GM23338 (cell line): ENCODE data around the gene TUBB. TPM values are rescaled to one million over a fixed set of nuclear protein-coding genes. Genes with fewer than 3 reads are reported as not detected.

Source experiments
- ATAC-seq: fragments of 200-7000 bp; cut with Tn5 transposase; 3 replicates; pipeline ENCODE4 v1.9.1; 2020
- DNase-seq: peaks from one replicate; pipeline ENCODE4 v3.0.0-alpha.2; 2015; ENCODE audit warnings: low spot score
- H2AFZ ChIP-seq: fragments of 200-600 bp; sonication (generic); 2 replicates; pipeline ENCODE4 v1.8.0; 2016; ENCODE audit warnings: antibody characterized with exemption, mild to moderate bottlenecking, moderate library complexity
- H3F3A ChIP-seq: fragments of 200-600 bp; sonication (generic); replicated peaks from 2 replicates; pipeline ENCODE4 v1.8.0; 2017; ENCODE audit warnings: antibody characterized with exemption, mixed run types, low read depth
- H3K27ac ChIP-seq: fragments of 200-600 bp; sonication (generic); 2 replicates; pipeline ENCODE4 v1.6.1; 2016; ENCODE audit warnings: low read depth
- H3K27me3 ChIP-seq: fragments of 200-600 bp; sonication (generic); 2 replicates; pipeline ENCODE4 v1.8.0; 2016; ENCODE audit warnings: mild to moderate bottlenecking, mixed run types, moderate library complexity; ENCODE audit not compliant: insufficient read depth
- H3K36me3 ChIP-seq: fragments of 200-600 bp; sonication (generic); 2 replicates; pipeline ENCODE4 v1.8.0; 2016; ENCODE audit warnings: mild to moderate bottlenecking; ENCODE audit not compliant: insufficient read depth
- H3K4me1 ChIP-seq: fragments of 200-600 bp; sonication (generic); 2 replicates; pipeline ENCODE4 v1.8.0; 2016; ENCODE audit warnings: mild to moderate bottlenecking, moderate library complexity; ENCODE audit not compliant: insufficient read depth
- H3K4me2 ChIP-seq: fragments of 200-600 bp; sonication (generic); 2 replicates; pipeline ENCODE4 v1.7.1; 2017; ENCODE audit warnings: mixed run types
- H3K4me3 ChIP-seq: fragments of 200-600 bp; sonication (generic); 2 replicates; pipeline ENCODE4 v1.6.1; 2016; ENCODE audit warnings: mixed run types
- H3K79me2 ChIP-seq: fragments of 200-600 bp; sonication (generic); replicated peaks from 2 replicates; pipeline ENCODE4 v1.8.0; 2017; ENCODE audit warnings: mild to moderate bottlenecking; ENCODE audit not compliant: insufficient read depth
- H3K9me2 ChIP-seq: fragments of 200-600 bp; sonication (generic); 2 replicates; pipeline ENCODE4 v1.8.0; 2017; ENCODE audit not compliant: insufficient read depth
- H4K20me1 ChIP-seq: fragments of 200-600 bp; sonication (generic); replicated peaks from 2 replicates; pipeline ENCODE4 v1.8.0; 2017; ENCODE audit warnings: mild to moderate bottlenecking; ENCODE audit not compliant: insufficient read depth
- H3K27ac Mint-ChIP-seq: 2 replicates; pipeline ENCODE4 v1.8.0; 2020; ENCODE audit warnings: inconsistent platforms, mild to moderate bottlenecking, moderate library complexity, mixed read lengths
- H3K27me3 Mint-ChIP-seq: 3 replicates; pipeline ENCODE4 v1.8.0; 2022; ENCODE audit warnings: low read depth, mild to moderate bottlenecking, moderate library complexity, mixed read lengths, inconsistent platforms; ENCODE audit not compliant: insufficient read depth, poor library complexity
- H3K36me3 Mint-ChIP-seq: 3 replicates; pipeline ENCODE4 v1.8.0; 2021; ENCODE audit warnings: low read depth, mild to moderate bottlenecking, inconsistent platforms, moderate library complexity, mixed read lengths
- H3K4me1 Mint-ChIP-seq: 3 replicates; pipeline ENCODE4 v1.8.0; 2020; ENCODE audit warnings: mild to moderate bottlenecking, inconsistent platforms, mixed read lengths
- H3K4me3 Mint-ChIP-seq: 3 replicates; pipeline ENCODE4 v1.8.0; 2021; ENCODE audit warnings: moderate library complexity, mild to moderate bottlenecking, inconsistent platforms, mixed read lengths
- H3K9me3 Mint-ChIP-seq: 3 replicates; pipeline ENCODE4 v1.8.0; 2020; ENCODE audit warnings: moderate library complexity, mild to moderate bottlenecking, inconsistent platforms, mixed read lengths
- CREB1 ChIP-seq: fragments of 250-450 bp; sonication (Bioruptor Pico); IDR thresholded peaks from 2 replicates; pipeline ENCODE4 v1.5.0; 2020; ENCODE audit warnings: low read depth, mild to moderate bottlenecking, moderate library complexity
- CTCF ChIP-seq, 2 experiments: fragments of 200-600 bp in 1 of 2; sonication (generic) in 1 of 2; conservative IDR thresholded peaks; 2 replicates each; pipeline versions ENCODE4 v1.5.1 to v1.6.1; 2016 to 2017; ENCODE audit warnings: antibody characterized with exemption in 2 of 2, low read depth in 2 of 2, mild to moderate bottlenecking in 2 of 2, moderate library complexity in 1 of 2
- ETS1 ChIP-seq: IDR thresholded peaks from 2 replicates; pipeline ENCODE4 v1.6.1; 2016; ENCODE audit warnings: antibody characterized with exemption
- EZH2 ChIP-seq: fragments of 200-600 bp; sonication (generic); IDR thresholded peaks from one replicate; pipeline ENCODE4 v1.8.0; 2017; ENCODE audit warnings: antibody characterized with exemption, mild to moderate bottlenecking, low read depth; ENCODE audit not compliant: unreplicated experiment
- EZH2phosphoT487 ChIP-seq: fragments of 200-600 bp; sonication (generic); IDR thresholded peaks from one replicate; pipeline ENCODE4 v1.8.1; 2018; ENCODE audit warnings: antibody characterized with exemption; ENCODE audit not compliant: unreplicated experiment
- JUNB ChIP-seq: IDR thresholded peaks from one replicate; pipeline ENCODE4 v1.6.1; 2016; ENCODE audit warnings: antibody characterized with exemption; ENCODE audit not compliant: unreplicated experiment
- NANOG ChIP-seq: IDR thresholded peaks from 2 replicates; pipeline ENCODE4 v1.6.1; 2016; ENCODE audit warnings: antibody characterized with exemption, borderline replicate concordance
- POLR2AphosphoS5 ChIP-seq: IDR thresholded peaks from 2 replicates; pipeline ENCODE4 v1.6.1; 2016; ENCODE audit warnings: antibody characterized with exemption, low read depth
- STAT1 ChIP-seq: IDR thresholded peaks from one replicate; pipeline ENCODE4 v1.6.1; 2016; ENCODE audit warnings: antibody characterized with exemption; ENCODE audit not compliant: unreplicated experiment
- ZNF114 ChIP-seq: fragments of 250-450 bp; sonication (Bioruptor Pico); IDR thresholded peaks from 2 replicates; pipeline ENCODE4 v1.5.0; 2020; ENCODE audit warnings: mild to moderate bottlenecking, moderate library complexity
- ZNF331 ChIP-seq: fragments of 250-450 bp; sonication (Bioruptor Pico); IDR thresholded peaks from 2 replicates; pipeline ENCODE4 v1.5.0; 2020; ENCODE audit warnings: low read depth, mild to moderate bottlenecking, moderate library complexity
- ZNF462 ChIP-seq: fragments of 250-450 bp; sonication (Bioruptor Pico); IDR thresholded peaks from 2 replicates; pipeline ENCODE4 v1.5.0; 2020; ENCODE audit warnings: mild to moderate bottlenecking, moderate library complexity
- polyA plus RNA-seq: library from polyadenylated mRNA; unstranded; fragments of >200 nt; fragmentation: Nextera tagmentation; extraction: Ambion mirVana; gene quantifications from 2 replicates; pipeline ENCODE4 v1.2.1, GENCODE V29; 2016
- total RNA-seq: library from RNA; depleted of rRNA; stranded (reverse); fragments of >200 nt; shearing (Covaris generic); gene quantifications from 2 replicates; pipeline ENCODE4 v1.2.3, GENCODE V29; 2014
- TF ChIP-seq, protein P1 (sequence below): IDR thresholded peaks from one replicate; pipeline ENCODE4 v1.6.1; 2018; ENCODE audit warnings: antibody characterized with exemption; ENCODE audit not compliant: unreplicated experiment

Gene TUBB
- total and polyA plus RNA-seq, 2 experiments from 2014 or later = 1,041 to 1,704 TPM

DNA sequence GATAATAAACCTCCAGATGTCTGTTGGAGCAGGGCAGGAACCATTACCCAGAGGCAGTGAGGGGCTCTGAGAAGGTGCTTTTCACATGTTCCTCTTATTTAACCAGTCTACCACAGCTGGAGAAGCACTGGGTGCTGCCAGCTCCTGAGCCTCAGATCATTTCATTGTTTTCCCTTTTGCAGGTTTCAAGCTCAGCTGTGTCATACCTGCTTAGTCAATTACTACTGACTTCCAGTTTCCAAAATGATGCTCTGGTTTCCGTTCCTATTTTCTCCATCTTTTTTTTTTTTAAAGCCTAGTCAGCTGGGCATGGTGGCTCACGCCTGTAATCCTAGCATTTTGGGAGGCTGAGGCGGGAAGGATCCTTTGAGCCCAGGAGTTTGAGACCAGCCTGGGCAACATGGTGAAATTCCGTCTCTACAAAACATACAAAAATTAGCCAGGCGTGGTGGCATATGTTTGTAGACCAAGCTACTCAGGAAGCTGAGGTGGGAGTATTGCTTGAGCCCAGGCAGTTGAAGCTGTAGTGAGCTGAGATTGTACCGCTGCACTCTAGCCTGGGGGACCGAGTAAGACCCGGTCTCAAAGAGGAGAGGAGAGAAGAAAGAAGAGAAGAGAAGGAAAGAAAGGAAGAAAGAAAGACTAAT is 15.6 kb downstream of the TUBB start:
- Histone ChIP-seq H2AFZ (no peak overlapping the region), H3K79me2 (peaks cover 5% of the 10 kb centered on the region; the same call in 1 of the 2 replicates), H3K27me3 (no peaks in the 10 kb centered on the region), H3K4me1 (no peaks in the 10 kb centered on the region), H3K4me3 (no peak overlapping the region), H3K9me2 (no peaks in the 10 kb centered on the region), H3K36me3 (peaks cover 31% of the 10 kb centered on the region), H3K4me2 (no peak overlapping the region), H4K20me1 (peaks cover 14% of the 10 kb centered on the region), H3F3A (peaks cover 14% of the 10 kb centered on the region), H3K27ac (no peak overlapping the region)
- Mint-ChIP-seq H3K4me3 (no peak overlapping the region), H3K27ac (no peak overlapping the region), H3K9me3 (no peaks in the 10 kb centered on the region), H3K36me3 (peaks cover 71% of the 10 kb centered on the region), H3K27me3 (peaks cover 11% of the 10 kb centered on the region), H3K4me1 (peaks cover 6% of the 10 kb centered on the region)
- TF ChIP-seq ZNF462 = no peak
- no peak for TF ChIP-seq EZH2phosphoT487
- TF ChIP-seq POLR2AphosphoS5 = no peak
- no peak for TF ChIP-seq EZH2
- no peak for TF ChIP-seq ETS1
- TF ChIP-seq ZNF114 = no peak
- TF ChIP-seq NANOG = no peak
- no peak for TF ChIP-seq STAT1
- TF ChIP-seq JUNB = no peak
- TF ChIP-seq, protein P1, sequence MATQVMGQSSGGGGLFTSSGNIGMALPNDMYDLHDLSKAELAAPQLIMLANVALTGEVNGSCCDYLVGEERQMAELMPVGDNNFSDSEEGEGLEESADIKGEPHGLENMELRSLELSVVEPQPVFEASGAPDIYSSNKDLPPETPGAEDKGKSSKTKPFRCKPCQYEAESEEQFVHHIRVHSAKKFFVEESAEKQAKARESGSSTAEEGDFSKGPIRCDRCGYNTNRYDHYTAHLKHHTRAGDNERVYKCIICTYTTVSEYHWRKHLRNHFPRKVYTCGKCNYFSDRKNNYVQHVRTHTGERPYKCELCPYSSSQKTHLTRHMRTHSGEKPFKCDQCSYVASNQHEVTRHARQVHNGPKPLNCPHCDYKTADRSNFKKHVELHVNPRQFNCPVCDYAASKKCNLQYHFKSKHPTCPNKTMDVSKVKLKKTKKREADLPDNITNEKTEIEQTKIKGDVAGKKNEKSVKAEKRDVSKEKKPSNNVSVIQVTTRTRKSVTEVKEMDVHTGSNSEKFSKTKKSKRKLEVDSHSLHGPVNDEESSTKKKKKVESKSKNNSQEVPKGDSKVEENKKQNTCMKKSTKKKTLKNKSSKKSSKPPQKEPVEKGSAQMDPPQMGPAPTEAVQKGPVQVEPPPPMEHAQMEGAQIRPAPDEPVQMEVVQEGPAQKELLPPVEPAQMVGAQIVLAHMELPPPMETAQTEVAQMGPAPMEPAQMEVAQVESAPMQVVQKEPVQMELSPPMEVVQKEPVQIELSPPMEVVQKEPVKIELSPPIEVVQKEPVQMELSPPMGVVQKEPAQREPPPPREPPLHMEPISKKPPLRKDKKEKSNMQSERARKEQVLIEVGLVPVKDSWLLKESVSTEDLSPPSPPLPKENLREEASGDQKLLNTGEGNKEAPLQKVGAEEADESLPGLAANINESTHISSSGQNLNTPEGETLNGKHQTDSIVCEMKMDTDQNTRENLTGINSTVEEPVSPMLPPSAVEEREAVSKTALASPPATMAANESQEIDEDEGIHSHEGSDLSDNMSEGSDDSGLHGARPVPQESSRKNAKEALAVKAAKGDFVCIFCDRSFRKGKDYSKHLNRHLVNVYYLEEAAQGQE = no peak
- TF ChIP-seq CREB1 (CRISPR knock-in tag) = no peak
- no peak for TF ChIP-seq ZNF331 (CRISPR knock-in tag)
- no peak for TF ChIP-seq CTCF (conservative IDR thresholded peaks at IDR 0.05; ENCODE audit: low read depth in 2 of 2)
- ATAC-seq (no peak), DNase-seq (no peak)
